Thoracic aorta (tissue), 2 donors: ENCODE results near the gene LETM1. TPM values are rescaled to one million over a fixed set of nuclear protein-coding genes. Genes with fewer than 3 reads are reported as not detected.

ENCODE experiments used
- ATAC-seq: fragments of 150-250 bp; one replicate; pipeline ENCODE4 v1.8.0; 2017; ENCODE audit warnings: low read depth; ENCODE audit not compliant: insufficient number of reproducible peaks, low FRiP score
- DNase-seq: peaks from one replicate; pipeline ENCODE4 v3.0.0-alpha.2; 2020; ENCODE audit warnings: low spot score
- H3K27ac ChIP-seq, 2 donors: fragments of 200-600 bp; sonication (generic); 1 replicate in 1 of 2; 2 replicates in 1 of 2; pipeline ENCODE4 v1.5.1; 2016; ENCODE audit warnings: mild to moderate bottlenecking in 2 of 2, moderate library complexity in 2 of 2
- H3K27me3 ChIP-seq: fragments of 200-600 bp; sonication (generic); replicated peaks from 2 replicates; pipeline ENCODE4 v1.6.0; 2016; ENCODE audit warnings: mild to moderate bottlenecking; ENCODE audit not compliant: insufficient read depth
- H3K36me3 ChIP-seq: fragments of 200-600 bp; sonication (generic); one replicate; pipeline ENCODE4 v1.5.1; 2016
- H3K4me1 ChIP-seq, 2 donors: fragments of 200-600 bp; sonication (generic); 1 replicate in 1 of 2; 2 replicates in 1 of 2; pipeline versions ENCODE4 v1.5.1 to v1.6.0; 2016; ENCODE audit warnings: low read depth in 2 of 2, mild to moderate bottlenecking in 1 of 2; ENCODE audit not compliant: control insufficient read depth in 1 of 2
- H3K4me3 ChIP-seq: fragments of 200-600 bp; sonication (generic); 2 replicates; pipeline ENCODE4 v1.5.1; 2016; ENCODE audit warnings: mild to moderate bottlenecking
- H3K9me3 ChIP-seq: fragments of 200-600 bp; sonication (generic); 2 replicates; pipeline ENCODE4 v1.5.1; 2016
- total RNA-seq, 2 donors: library from RNA; depleted of rRNA; stranded (reverse); fragments of >200 nt; gene quantifications; one replicate each; pipeline versions ENCODE4 v1.1.0 to v1.2.3, GENCODE V29; 2016
- TF ChIP-seq, protein P1 (sequence below): fragments of 200-600 bp; sonication (generic); IDR thresholded peaks from one replicate; pipeline ENCODE4 v1.5.1; 2019; ENCODE audit warnings: antibody characterized with exemption

LETM1 gene
- total RNA-seq, 2 donors from 2014 or later = 30.5 to 68.9 TPM

- TF ChIP-seq, protein P1, sequence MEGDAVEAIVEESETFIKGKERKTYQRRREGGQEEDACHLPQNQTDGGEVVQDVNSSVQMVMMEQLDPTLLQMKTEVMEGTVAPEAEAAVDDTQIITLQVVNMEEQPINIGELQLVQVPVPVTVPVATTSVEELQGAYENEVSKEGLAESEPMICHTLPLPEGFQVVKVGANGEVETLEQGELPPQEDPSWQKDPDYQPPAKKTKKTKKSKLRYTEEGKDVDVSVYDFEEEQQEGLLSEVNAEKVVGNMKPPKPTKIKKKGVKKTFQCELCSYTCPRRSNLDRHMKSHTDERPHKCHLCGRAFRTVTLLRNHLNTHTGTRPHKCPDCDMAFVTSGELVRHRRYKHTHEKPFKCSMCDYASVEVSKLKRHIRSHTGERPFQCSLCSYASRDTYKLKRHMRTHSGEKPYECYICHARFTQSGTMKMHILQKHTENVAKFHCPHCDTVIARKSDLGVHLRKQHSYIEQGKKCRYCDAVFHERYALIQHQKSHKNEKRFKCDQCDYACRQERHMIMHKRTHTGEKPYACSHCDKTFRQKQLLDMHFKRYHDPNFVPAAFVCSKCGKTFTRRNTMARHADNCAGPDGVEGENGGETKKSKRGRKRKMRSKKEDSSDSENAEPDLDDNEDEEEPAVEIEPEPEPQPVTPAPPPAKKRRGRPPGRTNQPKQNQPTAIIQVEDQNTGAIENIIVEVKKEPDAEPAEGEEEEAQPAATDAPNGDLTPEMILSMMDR = no peak
- no peaks in the 10 kb centered on the region for H3K4me1 ChIP-seq
- no peak overlapping the region for H3K27ac ChIP-seq
- no peak for ATAC-seq
- DNase-seq = no peak
- H3K27me3 ChIP-seq = no peaks in the 10 kb centered on the region
- no peaks in the 10 kb centered on the region for H3K9me3 ChIP-seq
- no peak overlapping the region for H3K4me3 ChIP-seq
- peaks cover 81% of the 10 kb centered on the region for H3K36me3 ChIP-seq
These were observed 36.1 kb downstream of the LETM1 start for GRCh38 chr4:1819816-1820215.

- Histone ChIP-seq H3K36me3 (peaks cover 81% of the 10 kb centered on the region), H3K27ac (no peak overlapping the region), H3K9me3 (no peaks in the 10 kb centered on the region), H3K4me3 (no peak overlapping the region), H3K27me3 (no peaks in the 10 kb centered on the region), H3K4me1 (no peaks in the 10 kb centered on the region)
- ATAC-seq (no peak), DNase-seq (no peak)
- TF ChIP-seq, protein P1 = no peak
These were observed 36.7 kb downstream of the LETM1 start for GRCh38 chr4:1819284-1819683.

GRCh38 chr4:1815997-1816860, 39.7 kb downstream of the LETM1 start:
- H3K27ac ChIP-seq = no peak overlapping the region
- no peaks in the 10 kb centered on the region for H3K27me3 ChIP-seq
- H3K4me3 ChIP-seq = no peak overlapping the region
- DNase-seq (no peak), ATAC-seq (no peak)
- H3K36me3 ChIP-seq = peaks cover 60% of the 10 kb centered on the region
- no peaks in the 10 kb centered on the region for H3K9me3 ChIP-seq
- H3K4me1 ChIP-seq = no peaks in the 10 kb centered on the region
- TF ChIP-seq, protein P1 = no peak

- Histone ChIP-seq H3K36me3 (peaks cover 57% of the 10 kb centered on the region), H3K27ac (no peak overlapping the region), H3K4me3 (no peak overlapping the region), H3K27me3 (no peaks in the 10 kb centered on the region), H3K9me3 (no peaks in the 10 kb centered on the region), H3K4me1 (no peaks in the 10 kb centered on the region)
- no peak for ATAC-seq
- TF ChIP-seq, protein P1 = no peak
- no peak for DNase-seq
These were observed 40.6 kb downstream of the LETM1 start for GRCh38 chr4:1815096-1815996.

GRCh38 chr4:1814453-1814852, 41.5 kb downstream of the LETM1 start:
- H3K27me3 ChIP-seq = no peaks in the 10 kb centered on the region
- TF ChIP-seq, protein P1 = no peak
- no peak overlapping the region for H3K4me3 ChIP-seq
- H3K4me1 ChIP-seq = no peaks in the 10 kb centered on the region
- no peak overlapping the region for H3K27ac ChIP-seq
- H3K36me3 ChIP-seq = peaks cover 53% of the 10 kb centered on the region
- ATAC-seq (no peak), DNase-seq (no peak)
- no peaks in the 10 kb centered on the region for H3K9me3 ChIP-seq
